ENCODE data around the gene FBRSL1. TPM values are rescaled to one million over a fixed set of nuclear protein-coding genes. Genes with fewer than 3 reads are reported as not detected.
A peak's percentile ranks its signal among the peaks of the same experiment; 100 is the strongest.

Gene FBRSL1
- total and polyA plus RNA-seq, 3 donors from 2014 or later, result 51.1 to 98.9 (median 88.3) TPM

- Histone ChIP-seq H3K4me3 (peak overlapping the region; percentile 60 to 79), H3K36me3 (ENCODE audit: low read depth, missing control alignments) (no peaks in the 10 kb centered on the region), H3K4me1 (peaks cover 35% of the 10 kb centered on the region), H3K9me3 (no peaks in the 10 kb centered on the region), H3K27me3 (no peaks in the 10 kb centered on the region), H3K27ac (peak overlapping the region; percentile 72 to 80)
- TF ChIP-seq CTCF (IDR thresholded peaks at IDR 0.05), result no peak
- no peak for TF ChIP-seq POLR2A (IDR thresholded peaks at IDR 0.05)
- 57 to 60% methylated on average over 18 to 23 of the region's 23 CpGs for WGBS, 2 donors
- no peak for DNase-seq
- intact Hi-C loops (cut with DNase I; ENCODE audit: low total_unique reads), result no loop called here
These were observed 1.5 kb upstream of the FBRSL1 start for GRCh38 chr12:132488127-132489077.

- H3K27ac ChIP-seq, result peak overlapping the region; percentile 72 to 80
- no peak for TF ChIP-seq POLR2A (IDR thresholded peaks at IDR 0.05)
- TF ChIP-seq CTCF (IDR thresholded peaks at IDR 0.05), result no peak
- no peak for DNase-seq
- H3K4me1 ChIP-seq, result peaks cover 42% of the 10 kb centered on the region
- 11 to 64% methylated on average over 4 to 43 of the region's 46 CpGs for WGBS, 2 donors
- peak overlapping the region; percentile 60 to 79 for H3K4me3 ChIP-seq
- H3K36me3 ChIP-seq (ENCODE audit: low read depth, missing control alignments), result no peaks in the 10 kb centered on the region
- intact Hi-C loops (cut with DNase I; ENCODE audit: low total_unique reads), result no loop called here
- H3K27me3 ChIP-seq, result no peaks in the 10 kb centered on the region
- no peaks in the 10 kb centered on the region for H3K9me3 ChIP-seq
These were observed 811 bp upstream of the FBRSL1 start for GRCh38 chr12:132489078-132489601.

- H3K36me3 ChIP-seq (ENCODE audit: low read depth, missing control alignments), result no peaks in the 10 kb centered on the region
- H3K4me1 ChIP-seq, result peaks cover 57% of the 10 kb centered on the region
- WGBS, 2 donors, result 0 to 1% methylated on average over 11 to 35 of the region's 110 CpGs
- H3K4me3 ChIP-seq, result peak overlapping the region; percentile 63 to 77
- peak overlapping the region; percentile 72 to 79 for H3K27ac ChIP-seq
- TF ChIP-seq POLR2A (IDR thresholded peaks at IDR 0.05) (no peak), CTCF (IDR thresholded peaks at IDR 0.05) (no peak)
- DNase-seq, result no peak
- intact Hi-C loops (cut with DNase I; ENCODE audit: low total_unique reads), result no loop called here
- no peaks in the 10 kb centered on the region for H3K9me3 ChIP-seq
- H3K27me3 ChIP-seq, result no peaks in the 10 kb centered on the region
These were observed 629 bp downstream of the FBRSL1 start for GRCh38 chr12:132490422-132491137.

GRCh38 chr12:132491138-132491663 is 1.2 kb downstream of the FBRSL1 start:
- Histone ChIP-seq H3K4me1 (peaks cover 63% of the 10 kb centered on the region), H3K4me3 (peak overlapping the region; percentile 63 to 77), H3K9me3 (no peaks in the 10 kb centered on the region), H3K27ac (peak overlapping the region; percentile 72 to 79), H3K36me3 (ENCODE audit: low read depth, missing control alignments) (no peaks in the 10 kb centered on the region), H3K27me3 (no peaks in the 10 kb centered on the region)
- intact Hi-C loops (cut with DNase I; ENCODE audit: low total_unique reads), result no loop called here
- no peak for DNase-seq
- TF ChIP-seq POLR2A (IDR thresholded peaks at IDR 0.05), result no peak
- TF ChIP-seq CTCF (IDR thresholded peaks at IDR 0.05), result no peak
- 2 to 18% methylated on average over 10 to 14 of the region's 14 CpGs for WGBS, 2 donors
